HepG2 (cell line): ENCODE measurements around the gene WDR37. TPM values are rescaled to one million over a fixed set of nuclear protein-coding genes. Genes with fewer than 3 reads are reported as not detected.

Experiments used
- ATAC-seq: fragments of 200-7000 bp; cut with Tn5 transposase; 3 replicates; pipeline ENCODE4 v1.9.1; 2020; ENCODE audit warnings: mild to moderate bottlenecking, moderate library complexity
- BruUV-seq: library from RNA; stranded (reverse); fragments of 400-500 nt; replicated peaks from 2 replicates; lab custom pipeline; 2021; lab: Mats Ljungman, UMichigan
- CTCF ChIA-PET: fragments of 300-600 bp; formaldehyde crosslinking; extraction: SDS; loops from one replicate; lab custom pipeline; 2021; ENCODE audit warnings: low total read pairs, inconsistent platforms, low intra/inter-chr PET ratio; lab: Yijun Ruan, JAX
- POLR2A ChIA-PET: fragments of 350-600 bp; sonication (Branson Sonifier 250); formaldehyde crosslinking; loops from one replicate; lab custom pipeline; 2020; ENCODE audit warnings: antibody characterized with exemption, inconsistent platforms; lab: Yijun Ruan, JAX
- DNase-seq: peaks from one replicate; pipeline ENCODE4 v3.0.0-alpha.2; 2015; ENCODE audit warnings: low spot score
- FAIRE-seq: peaks from 3 replicates; lab custom pipeline; 2011; peaks lifted over from hg19 to GRCh38; lab: Jason Lieb, UNC
- H2AFZ ChIP-seq: one replicate; pipeline ENCODE4 v1.6.1; 2011; ENCODE audit warnings: low read length, inconsistent platforms
- H3K27ac ChIP-seq: fragments of 300-600 bp; 3 replicates; pipeline ENCODE4 v1.8.0; 2011; ENCODE audit warnings: mixed run types, mild to moderate bottlenecking, mixed read lengths, low read length, inconsistent platforms; ENCODE audit not compliant: insufficient read depth; ENCODE audit errors: extremely low read length
- H3K27me3 ChIP-seq, 2 experiments: fragments of 200-600 bp in 1 of 2; 2 replicates in 1 of 2; 3 replicates in 1 of 2; pipeline versions ENCODE4 v1.6.0 to v1.8.0; 2011; ENCODE audit warnings: low read length in 2 of 2, mild to moderate bottlenecking in 2 of 2, moderate library complexity in 2 of 2, inconsistent platforms in 1 of 2; ENCODE audit not compliant: insufficient read depth in 2 of 2, control insufficient read depth in 1 of 2
- H3K36me3 ChIP-seq, 2 experiments: fragments of 200-600 bp in 1 of 2; replicated peaks in 1 of 2; 2 replicates in 1 of 2; 3 replicates in 1 of 2; pipeline versions ENCODE4 v1.5.1 to v1.8.0; 2011; ENCODE audit warnings: low read length in 2 of 2, inconsistent platforms in 1 of 2; ENCODE audit not compliant: insufficient read depth in 2 of 2, control insufficient read depth in 1 of 2
- H3K4me1 ChIP-seq: 2 replicates; pipeline ENCODE4 v1.5.1; 2012; ENCODE audit warnings: low read length, inconsistent platforms; ENCODE audit not compliant: insufficient read depth
- H3K4me2 ChIP-seq: 2 replicates; pipeline ENCODE4 v1.6.0; 2011; ENCODE audit warnings: low read depth, low read length, inconsistent platforms
- H3K4me3 ChIP-seq, 3 experiments: fragments of 200-600 bp in 1 of 3; sonication (generic), shearing (Covaris generic) in 1 of 3; replicated peaks in 1 of 3; 2 replicates each; pipeline ENCODE4 v1.5.1; 2011 to 2016; ENCODE audit warnings: low read length in 3 of 3, inconsistent platforms in 2 of 3, low read depth in 2 of 3, mild to moderate bottlenecking in 2 of 3, control low read depth in 1 of 3, mixed read lengths in 1 of 3; ENCODE audit not compliant: insufficient read depth in 1 of 3
- H3K79me2 ChIP-seq: one replicate; pipeline ENCODE4 v1.6.1; 2011; ENCODE audit warnings: low read length, inconsistent platforms; ENCODE audit not compliant: insufficient read depth
- H3K9ac ChIP-seq: 2 replicates; pipeline ENCODE4 v1.6.0; 2011; ENCODE audit warnings: mild to moderate bottlenecking, low read depth, low read length, inconsistent platforms; ENCODE audit not compliant: insufficient read depth
- H3K9me3 ChIP-seq: 2 replicates; pipeline ENCODE4 v1.5.1; 2012; ENCODE audit warnings: mild to moderate bottlenecking, low read length
- H4K20me1 ChIP-seq: 2 replicates; pipeline ENCODE4 v1.6.0; 2011; ENCODE audit warnings: inconsistent platforms, mild to moderate bottlenecking, low read length, moderate library complexity; ENCODE audit not compliant: insufficient read depth
- HIC2 ChIP-seq: sonication (generic); formaldehyde crosslinking; IDR thresholded peaks from 2 replicates; pipeline ENCODE4 v1.9.0; 2022; ENCODE audit warnings: low read depth, missing genetic modification reagents
- KDM1A ChIP-seq: IDR thresholded peaks from 2 replicates; pipeline ENCODE4 v1.6.1; 2016; ENCODE audit warnings: missing compliant biosample characterization
- SATB2 ChIP-seq: sonication (generic); formaldehyde crosslinking; IDR thresholded peaks from 2 replicates; pipeline ENCODE4 v1.5.0; 2020; ENCODE audit warnings: missing genetic modification reagents
- ZBTB10 ChIP-seq: sonication (generic); formaldehyde crosslinking; IDR thresholded peaks from 2 replicates; pipeline ENCODE4 v1.4.0; 2020; ENCODE audit warnings: missing genetic modification reagents, borderline replicate concordance
- ZNF460 ChIP-seq: sonication (generic); formaldehyde crosslinking; IDR thresholded peaks from 2 replicates; pipeline ENCODE4 v1.5.1; 2020; ENCODE audit warnings: missing genetic modification reagents, mild to moderate bottlenecking, borderline replicate concordance
- WGBS: methylation state at CpG from one replicate; pipeline ENCODE4 v1.1.6; 2017; ENCODE audit warnings: low lambda C conversion rate; 5-methylcytosine and 5-hydroxymethylcytosine counted together
- in situ Hi-C: cut with HindIII; loops from 2 replicates; pipeline ENCODE4 v1.10.0; 2017; ENCODE audit warnings: low pct_unique_long_range_greater_than_20kb; ENCODE audit not compliant: extremely low pct_ligation_motif_present
- intact Hi-C: fragments of 100-400 bp; cut with micrococcal nuclease; formaldehyde crosslinking; loops from one replicate; pipeline ENCODE4 v1.10.0; 2022; ENCODE audit not compliant: unreplicated experiment
- polyA plus RNA-seq, 8 experiments: library from polyadenylated mRNA; depleted of rRNA in 3 of 8; stranded (reverse) in 7 of 8; unstranded in 1 of 8; fragments of >200 nt; fragmentation: Illumina TruSeq in 4 of 8; extraction: Trizol in 4 of 8; gene quantifications; 2 replicates each; pipeline versions ENCODE4 v1.2.1 to v1.2.3, GENCODE V29; 2011 to 2016; ENCODE audit warnings: low read depth in 4 of 8, missing spikeins in 1 of 8, mixed read lengths in 1 of 8; ENCODE audit not compliant: insufficient read depth in 1 of 8
- total RNA-seq, 5 experiments: library from RNA; depleted of rRNA; stranded (reverse); fragments of >200 nt; fragmentation: Illumina TruSeq; extraction: Trizol; gene quantifications; 2 replicates each; pipeline ENCODE4 v1.2.3, GENCODE V29; 2016; ENCODE audit warnings: low read depth in 1 of 5

The WDR37 gene
- total and polyA plus RNA-seq, 2 of the 13 experiments (the other 11 are each of a cell fraction or from before 2014, with no cell fraction given): 5.9 to 7.5 TPM

DNA sequence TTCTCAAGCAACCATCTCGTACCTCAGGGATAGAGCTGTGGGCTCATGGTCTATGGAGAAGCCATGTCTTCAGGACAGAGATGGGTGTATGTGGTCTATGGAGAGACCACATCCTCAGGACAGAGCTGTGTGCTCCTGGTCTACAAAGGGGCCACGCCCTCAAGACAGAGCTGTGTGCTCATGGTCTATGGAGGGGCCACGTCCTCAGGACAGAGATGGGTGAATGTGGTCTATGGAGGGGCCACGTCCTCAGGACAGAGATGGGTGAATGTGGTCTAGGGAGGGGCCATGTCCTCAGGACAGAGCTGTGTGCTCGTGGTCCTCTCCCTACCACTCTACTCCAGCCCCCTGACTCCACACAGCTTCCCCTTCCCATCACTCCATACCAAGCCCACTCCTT is 117.8 kb downstream of the WDR37 start (continued):
- no peak for TF ChIP-seq HIC2 (CRISPR knock-in tag)
- TF ChIP-seq SATB2 (CRISPR knock-in tag): no peak
- TF ChIP-seq ZNF460 (CRISPR knock-in tag): no peak

DNA sequence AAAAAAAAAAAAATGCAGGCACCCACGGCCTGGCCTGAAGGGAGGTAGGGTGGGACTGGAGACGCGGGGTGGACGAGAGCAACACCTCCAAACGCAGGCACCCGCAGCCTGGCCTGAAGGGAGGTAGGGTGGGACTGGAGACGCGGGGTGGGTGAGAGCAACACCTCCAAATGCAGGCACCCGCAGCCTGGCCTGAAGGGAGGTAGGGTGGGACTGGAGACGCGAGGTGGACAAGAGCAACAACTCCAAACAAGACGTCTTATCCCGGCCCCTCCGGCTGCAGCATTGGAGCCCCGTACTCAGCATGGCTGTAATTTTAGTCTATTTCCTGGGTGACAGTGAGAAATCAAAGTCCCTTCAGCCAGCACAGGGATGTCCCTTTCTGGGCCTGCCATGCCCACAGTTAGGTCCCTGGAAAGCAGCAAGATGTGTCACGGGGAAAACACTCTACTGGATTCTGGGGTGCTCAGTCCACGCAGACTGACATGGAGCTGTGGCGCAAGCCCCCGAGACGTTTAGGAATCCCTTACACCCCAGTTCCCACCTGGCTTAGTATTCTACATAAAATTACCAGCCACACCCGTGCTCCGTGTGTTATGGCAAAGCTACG is 119.9 kb downstream of the WDR37 start:
- no peak for TF ChIP-seq KDM1A (CRISPR knock-in tag)
- no peak for TF ChIP-seq ZBTB10 (CRISPR knock-in tag)
- Histone ChIP-seq H3K27me3 (peaks cover 18 to 80% of the 10 kb centered on the region in 2 experiments; a peak in 4 of 5 replicates), H4K20me1 (no peaks in the 10 kb centered on the region), H3K9ac (no peak overlapping the region), H3K79me2 (no peaks in the 10 kb centered on the region), H3K36me3 (no peaks in the 10 kb centered on the region), H2AFZ (no peak overlapping the region), H3K4me3 (no peak overlapping the region), H3K4me1 (no peaks in the 10 kb centered on the region), H3K27ac (no peak overlapping the region), H3K4me2 (no peak overlapping the region), H3K9me3 (no peaks in the 10 kb centered on the region)
- DNase-seq: no peak
- in situ Hi-C loops: no loop called here
- no TSS peak for BruUV-seq
- 42% methylated on average over 23 of the region's 23 CpGs for WGBS
- no peak for ATAC-seq
- intact Hi-C loops: no loop called here
- FAIRE-seq: no peak
- ChIA-PET CTCF (no interaction called here), POLR2A (no interaction called here)
